HEK293 (cell line): ENCODE data around the gene KIDINS220.

Source experiments
- CTCF ChIP-seq: fragments of 450-650 bp; formaldehyde crosslinking; IDR thresholded peaks from 2 replicates; pipeline ENCODE4 v1.5.1; 2016; ENCODE audit warnings: missing biosample characterization, missing genetic modification characterization
- ZBTB26 ChIP-seq: fragments of 450-650 bp; formaldehyde crosslinking; optimal IDR thresholded peaks from 2 replicates; pipeline ENCODE3; 2016; ENCODE audit warnings: missing biosample characterization, mild to moderate bottlenecking, missing genetic modification characterization
- ZNF274 ChIP-seq, 2 experiments: fragments of 200-500 bp in 1 of 2; fragments of 450-650 bp in 1 of 2; sonication (Bioruptor generic) in 1 of 2; formaldehyde crosslinking in 1 of 2; IDR thresholded peaks; 2 replicates each; pipeline versions ENCODE4 v1.5.1 to v1.6.1; 2014 to 2016; ENCODE audit warnings: borderline replicate concordance in 1 of 2, inconsistent platforms in 1 of 2, low read length in 1 of 2, missing biosample characterization in 1 of 2, missing genetic modification characterization in 1 of 2

GRCh38 chr2:8750221-8750620 lies 87.2 kb downstream of the KIDINS220 start:
- TF ChIP-seq CTCF (no peak), ZNF274 (IDR thresholded peaks at IDR 0.05; ENCODE audit: low read length) (no peak), ZNF274 (tag by site-specific recombination; IDR thresholded peaks at IDR 0.05; ENCODE audit: borderline replicate concordance) (no peak), ZBTB26 (no peak)
